Endodermal cell (in vitro differentiated cells): Measurements from ENCODE around the gene TDRD12. TPM values are rescaled to one million over a fixed set of nuclear protein-coding genes. Genes with fewer than 3 reads are reported as not detected.
A peak's percentile ranks its signal among the peaks of the same experiment; 100 is the strongest.
"Not testable (repeated sequence)": the region's sequence is repeated elsewhere in the genome, so short reads cannot be mapped to it uniquely, and the experiment has no call there.

Source experiments
- DNase-seq: peaks from one replicate; pipeline ENCODE4 v3.0.0-alpha.2; 2017
- H3K27ac ChIP-seq: 2 replicates; pipeline ENCODE4 v1.5.1; 2013; ENCODE audit warnings: mild to moderate bottlenecking, low read depth, low read length, moderate library complexity
- H3K27me3 ChIP-seq: 2 replicates; pipeline ENCODE4 v1.6.1; 2013; ENCODE audit warnings: mild to moderate bottlenecking, low read length, moderate library complexity; ENCODE audit not compliant: insufficient read depth, control insufficient read depth, poor library complexity, severe bottlenecking
- H3K36me3 ChIP-seq: 2 replicates; pipeline ENCODE4 v1.7.0; 2013; ENCODE audit warnings: mild to moderate bottlenecking, low read length, moderate library complexity; ENCODE audit not compliant: control insufficient read depth, insufficient read depth
- H3K4me1 ChIP-seq: one replicate; pipeline ENCODE4 v1.7.0; 2013; ENCODE audit warnings: low read length; ENCODE audit not compliant: control insufficient read depth, insufficient read depth
- H3K4me3 ChIP-seq: 2 replicates; pipeline ENCODE4 v1.5.1; 2013; ENCODE audit warnings: mild to moderate bottlenecking, low read length, moderate library complexity
- H3K9ac ChIP-seq: 2 replicates; pipeline ENCODE4 v1.6.1; 2013; ENCODE audit warnings: mild to moderate bottlenecking, low read length, moderate library complexity; ENCODE audit not compliant: poor library complexity, severe bottlenecking; ENCODE audit errors: extremely low read depth
- H3K9me3 ChIP-seq: 2 replicates; pipeline ENCODE4 v1.6.1; 2013; ENCODE audit warnings: mild to moderate bottlenecking, low read length, moderate library complexity; ENCODE audit not compliant: control insufficient read depth
- H3K27ac Mint-ChIP-seq: 2 replicates; pipeline ENCODE4 v1.8.0; 2020; ENCODE audit warnings: mixed read lengths
- H3K27me3 Mint-ChIP-seq: 2 replicates; pipeline ENCODE4 v1.8.0; 2021; ENCODE audit warnings: mild to moderate bottlenecking, mixed read lengths; ENCODE audit not compliant: insufficient read depth
- H3K36me3 Mint-ChIP-seq: 2 replicates; pipeline ENCODE4 v1.8.0; 2020; ENCODE audit warnings: low read depth, mixed read lengths
- H3K4me1 Mint-ChIP-seq: 2 replicates; pipeline ENCODE4 v1.8.0; 2020; ENCODE audit warnings: mixed read lengths
- H3K4me3 Mint-ChIP-seq: 2 replicates; pipeline ENCODE4 v1.8.0; 2020; ENCODE audit warnings: mild to moderate bottlenecking, moderate library complexity, mixed read lengths
- H3K9me3 Mint-ChIP-seq: 2 replicates; pipeline ENCODE4 v1.8.0; 2020; ENCODE audit warnings: mild to moderate bottlenecking, mixed read lengths
- CTCF ChIP-seq: fragments of 200-600 bp; sonication (generic); conservative IDR thresholded peaks from 2 replicates; pipeline ENCODE4 v1.5.0; 2021; ENCODE audit warnings: antibody characterized with exemption, mild to moderate bottlenecking
- WGBS, 2 experiments: methylation state at CpG; one replicate each; pipeline versions ENCODE4 v1.1.5 to v1.1.7; 2013; ENCODE audit warnings: missing lambda C conversion rate in 2 of 2, mixed read lengths in 1 of 2; ENCODE audit not compliant: insufficient coverage in 1 of 2, insufficient read length in 1 of 2; 5-methylcytosine and 5-hydroxymethylcytosine counted together
- total RNA-seq, 2 donors: library from RNA; stranded (reverse); fragmentation: NEBNext Ultra II Directional in 1 of 2; extraction: Animal tissue kit (Norgen Biotek cat#: 25700) in 1 of 2; gene quantifications; 2 replicates in 1 of 2; 3 replicates in 1 of 2; pipeline ENCODE4 v1.2.1, GENCODE V29; 2021

Gene TDRD12
- total RNA-seq, 2 donors from 2014 or later: 0.20 to 0.84 TPM

GRCh38 chr19:32779082-32779481 lies 59.5 kb downstream of the TDRD12 start:
- Histone ChIP-seq H3K9ac (no peak overlapping the region), H3K36me3 (no peaks in the 10 kb centered on the region), H3K4me1 (no peaks in the 10 kb centered on the region), H3K9me3 (peaks cover 8% of the 10 kb centered on the region), H3K4me3 (no peak overlapping the region), H3K27ac (no peak overlapping the region), H3K27me3 (no peaks in the 10 kb centered on the region)
- no peak for TF ChIP-seq CTCF
- WGBS, 2 experiments: 85 to 86% methylated on average over 7 of the region's 7 CpGs
- Mint-ChIP-seq H3K27me3 (no peaks in the 10 kb centered on the region), H3K9me3 (peaks cover 23% of the 10 kb centered on the region), H3K4me1 (no peaks in the 10 kb centered on the region), H3K4me3 (no peak overlapping the region), H3K27ac (no peak overlapping the region), H3K36me3 (no peaks in the 10 kb centered on the region)
- no peak for DNase-seq

- H3K4me3 ChIP-seq: no peak overlapping the region
- no peaks in the 10 kb centered on the region for H3K27me3 ChIP-seq
- H3K36me3 ChIP-seq: no peaks in the 10 kb centered on the region
- H3K9ac ChIP-seq: no peak overlapping the region
- H3K27ac Mint-ChIP-seq: no peak overlapping the region
- no peak overlapping the region for H3K4me3 Mint-ChIP-seq
- H3K36me3 Mint-ChIP-seq: no peaks in the 10 kb centered on the region
- peaks cover 23% of the 10 kb centered on the region for H3K9me3 Mint-ChIP-seq
- H3K9me3 ChIP-seq: peaks cover 8% of the 10 kb centered on the region
- no peaks in the 10 kb centered on the region for H3K4me1 Mint-ChIP-seq
- no peak overlapping the region for H3K27ac ChIP-seq
- no peak for DNase-seq
- no peak for TF ChIP-seq CTCF
- no peaks in the 10 kb centered on the region for H3K27me3 Mint-ChIP-seq
- WGBS, 2 experiments: 83 to 85% methylated on average over 1 to 2 of the region's 2 CpGs
- no peaks in the 10 kb centered on the region for H3K4me1 ChIP-seq
Observed at GRCh38 chr19:32781280-32781679, 61.7 kb downstream of the TDRD12 start.

GRCh38 chr19:32782089-32782488 lies 62.5 kb downstream of the TDRD12 start:
- H3K4me1 Mint-ChIP-seq, H3K4me1 ChIP-seq, H3K36me3 ChIP-seq, H3K4me3 ChIP-seq, H3K27ac Mint-ChIP-seq, H3K36me3 Mint-ChIP-seq, H3K9me3 ChIP-seq, DNase-seq, H3K9ac ChIP-seq, H3K27ac ChIP-seq, H3K4me3 Mint-ChIP-seq, H3K27me3 ChIP-seq, H3K27me3 Mint-ChIP-seq: not testable (repeated sequence)
- no CpG with 5 or more reads among the region's 1 CpG for WGBS, 2 experiments
- peaks cover 23% of the 10 kb centered on the region for H3K9me3 Mint-ChIP-seq

GRCh38 chr19:32787161-32787813 lies 67.7 kb downstream of the TDRD12 start:
- not testable (repeated sequence) for H3K36me3 ChIP-seq, H3K9me3 Mint-ChIP-seq, H3K9me3 ChIP-seq, H3K36me3 Mint-ChIP-seq, H3K27me3 Mint-ChIP-seq, H3K4me3 ChIP-seq, H3K27ac ChIP-seq, H3K4me1 ChIP-seq, H3K9ac ChIP-seq, H3K27me3 ChIP-seq
- H3K4me3 Mint-ChIP-seq: peak overlapping the region; percentile 18
- peak; percentile 67 for TF ChIP-seq CTCF
- WGBS, 2 experiments: 57% methylated on average over 12 of the region's 12 CpGs; no CpG with 5 or more reads in 1 of the 2 experiments
- DNase-seq: peak; percentile 89
- H3K4me1 Mint-ChIP-seq: peaks cover 16% of the 10 kb centered on the region
- H3K27ac Mint-ChIP-seq: peak overlapping the region; percentile 77

- H3K4me3 Mint-ChIP-seq: peak overlapping the region; percentile 18
- H3K4me3 ChIP-seq: not testable (repeated sequence)
Observed at GRCh38 chr19:32787895-32788294, 68.3 kb downstream of the TDRD12 start.

More at GRCh38 chr19:32787895-32788294, 68.3 kb downstream of the TDRD12 start:
- H3K9ac ChIP-seq, H3K36me3 ChIP-seq, H3K27me3 Mint-ChIP-seq, DNase-seq, H3K27me3 ChIP-seq, H3K9me3 Mint-ChIP-seq, H3K9me3 ChIP-seq, H3K4me1 ChIP-seq, H3K27ac ChIP-seq, H3K36me3 Mint-ChIP-seq: not testable (repeated sequence)
- H3K4me1 Mint-ChIP-seq: peaks cover 16% of the 10 kb centered on the region
- 77 to 100% methylated on average over 2 to 5 of the region's 5 CpGs for WGBS, 2 experiments
- H3K27ac Mint-ChIP-seq: peak overlapping the region; percentile 77
